Loucy (cell line): ENCODE data around the gene MB.
A peak's percentile ranks its signal among the peaks of the same experiment; 100 is the strongest.

Experiments used
- H2AFZ ChIP-seq: fragments of 200-600 bp; sonication (generic); 2 replicates; pipeline ENCODE4 v1.6.0; 2016; ENCODE audit warnings: antibody characterized with exemption, mild to moderate bottlenecking, low read length, moderate library complexity
- H3F3A ChIP-seq: fragments of 200-600 bp; 2 replicates; pipeline ENCODE4 v1.6.0; 2016; ENCODE audit warnings: antibody characterized with exemption, low read depth, mild to moderate bottlenecking
- H3K27me3 ChIP-seq: fragments of 200-600 bp; sonication (generic); 2 replicates; pipeline ENCODE4 v1.6.1; 2014; ENCODE audit warnings: low read length, mild to moderate bottlenecking; ENCODE audit not compliant: insufficient read depth, poor library complexity, severe bottlenecking
- H3K36me3 ChIP-seq: fragments of 200-600 bp; sonication (generic); 2 replicates; pipeline ENCODE4 v1.6.1; 2016; ENCODE audit warnings: low read length; ENCODE audit not compliant: insufficient read depth
- H3K4me1 ChIP-seq: fragments of 200-600 bp; sonication (generic); 2 replicates; pipeline ENCODE4 v1.5.1; 2014; ENCODE audit warnings: low read length, mild to moderate bottlenecking; ENCODE audit not compliant: insufficient read depth, poor library complexity, severe bottlenecking
- H3K4me2 ChIP-seq: fragments of 200-600 bp; sonication (generic); 2 replicates; pipeline ENCODE4 v1.6.0; 2014; ENCODE audit warnings: antibody characterized with exemption, low read length, low read depth, mild to moderate bottlenecking; ENCODE audit not compliant: poor library complexity, severe bottlenecking
- H3K4me3 ChIP-seq: fragments of 200-600 bp; sonication (generic); 2 replicates; pipeline ENCODE4 v1.5.1; 2014; ENCODE audit warnings: low read length, mild to moderate bottlenecking, mixed read lengths; ENCODE audit not compliant: poor library complexity, severe bottlenecking
- H3K79me2 ChIP-seq: fragments of 200-600 bp; sonication (generic); 2 replicates; pipeline ENCODE4 v1.6.1; 2014; ENCODE audit warnings: low read length; ENCODE audit not compliant: insufficient read depth
- H3K9ac ChIP-seq: fragments of 200-600 bp; sonication (generic); 2 replicates; pipeline ENCODE4 v1.6.0; 2014; ENCODE audit warnings: mild to moderate bottlenecking, low read depth, low read length, moderate library complexity; ENCODE audit not compliant: poor library complexity, severe bottlenecking
- H3K9me2 ChIP-seq: fragments of 200-600 bp; sonication (generic); replicated peaks from 2 replicates; pipeline ENCODE4 v1.6.1; 2016; ENCODE audit warnings: low read depth, low read length, mixed read lengths
- H3K9me3 ChIP-seq: fragments of 200-600 bp; sonication (generic); 2 replicates; pipeline ENCODE4 v1.6.1; 2014; ENCODE audit warnings: mild to moderate bottlenecking, antibody characterized with exemption, low read length, low read depth; ENCODE audit not compliant: insufficient read depth
- H4K20me1 ChIP-seq: fragments of 200-600 bp; sonication (generic); 2 replicates; pipeline ENCODE4 v1.6.0; 2014; ENCODE audit warnings: antibody characterized with exemption, low read length, mild to moderate bottlenecking; ENCODE audit not compliant: insufficient read depth, poor library complexity, severe bottlenecking
- CTCF ChIP-seq: fragments of 200-600 bp; sonication (generic); conservative IDR thresholded peaks from 2 replicates; pipeline ENCODE4 v1.5.1; 2014; ENCODE audit warnings: mild to moderate bottlenecking, antibody characterized with exemption, low read length
- EZH2phosphoT487 ChIP-seq: fragments of 200-600 bp; IDR thresholded peaks from 2 replicates; pipeline ENCODE4 v1.6.1; 2018; ENCODE audit warnings: antibody characterized with exemption, mild to moderate bottlenecking, moderate library complexity, borderline replicate concordance

MB gene

GRCh38 chr22:35587447-35587870 lies 29.7 kb downstream of the MB start:
- Histone ChIP-seq H3K9me2 (no peaks in the 10 kb centered on the region), H3K4me1 (no peaks in the 10 kb centered on the region), H3K79me2 (no peaks in the 10 kb centered on the region), H3K4me3 (no peak overlapping the region), H3F3A (no peaks in the 10 kb centered on the region), H2AFZ (no peak overlapping the region), H3K4me2 (no peak overlapping the region), H3K36me3 (no peaks in the 10 kb centered on the region), H4K20me1 (no peaks in the 10 kb centered on the region), H3K9ac (no peak overlapping the region), H3K9me3 (no peaks in the 10 kb centered on the region), H3K27me3 (no peaks in the 10 kb centered on the region)
- no peak for TF ChIP-seq CTCF
- TF ChIP-seq EZH2phosphoT487 = no peak

- Histone ChIP-seq H4K20me1 (no peaks in the 10 kb centered on the region), H3K79me2 (no peaks in the 10 kb centered on the region), H3F3A (no peaks in the 10 kb centered on the region), H3K4me1 (no peaks in the 10 kb centered on the region), H2AFZ (no peak overlapping the region), H3K9ac (no peak overlapping the region), H3K4me3 (no peak overlapping the region), H3K9me3 (no peaks in the 10 kb centered on the region), H3K36me3 (no peaks in the 10 kb centered on the region), H3K27me3 (no peaks in the 10 kb centered on the region), H3K9me2 (no peaks in the 10 kb centered on the region), H3K4me2 (no peak overlapping the region)
- TF ChIP-seq CTCF (no peak), EZH2phosphoT487 (no peak)
Measured at GRCh38 chr22:35586771-35587170, 30.4 kb downstream of the MB start.

- Histone ChIP-seq H3K4me1 (no peaks in the 10 kb centered on the region), H4K20me1 (no peaks in the 10 kb centered on the region), H3K4me2 (no peak overlapping the region), H3F3A (no peaks in the 10 kb centered on the region), H3K9me2 (no peaks in the 10 kb centered on the region), H3K4me3 (no peak overlapping the region), H3K9ac (no peak overlapping the region), H3K27me3 (no peaks in the 10 kb centered on the region), H2AFZ (peak overlapping the region; percentile 26; the same call in 1 of the 2 replicates), H3K9me3 (no peaks in the 10 kb centered on the region), H3K79me2 (no peaks in the 10 kb centered on the region), H3K36me3 (no peaks in the 10 kb centered on the region)
- TF ChIP-seq EZH2phosphoT487 = no peak
- TF ChIP-seq CTCF = peak; percentile 97
Measured at GRCh38 chr22:35582861-35583670, 34.1 kb downstream of the MB start.
